B cell (primary cell): ENCODE results near the gene DPH3.

Experiments
- CTCF ChIP-seq: fragments of 200-600 bp; IDR thresholded peaks from one replicate; pipeline ENCODE4 v1.8.0; 2022; ENCODE audit warnings: antibody characterized with exemption, mild to moderate bottlenecking
- EZH2 ChIP-seq: IDR thresholded peaks from 2 replicates; pipeline ENCODE4 v1.6.1; 2012; ENCODE audit warnings: borderline replicate concordance, low read depth, mild to moderate bottlenecking, moderate library complexity, low read length; ENCODE audit not compliant: insufficient read depth, poor library complexity, severe bottlenecking

GRCh38 chr3:16211176-16211904 is 53.4 kb downstream of the DPH3 start:
- TF ChIP-seq CTCF (no peak), EZH2 (no peak)
